Measurements from ENCODE around the gene ADGRG1. TPM values are rescaled to one million over a fixed set of nuclear protein-coding genes. Genes with fewer than 3 reads are reported as not detected.

The ADGRG1 gene
- total and polyA plus RNA-seq, 12 donors: 11.1 to 46.3 (median 19.0) TPM

- H3K36me3 ChIP-seq: no peaks in the 10 kb centered on the region
- peaks cover 0 to 14% (median 12%) of the 10 kb centered on the region in 9 donors for H3K4me1 ChIP-seq
- DNase-seq: no peak
- no peaks in the 10 kb centered on the region for H3K9me3 ChIP-seq
- no peak for TF ChIP-seq CTCF (IDR thresholded peaks at IDR 0.05)
- no peak overlapping the region for H3K27ac ChIP-seq
- peaks cover 0 to 15% (median 0%) of the 10 kb centered on the region in 7 donors for H3K27me3 ChIP-seq
- intact Hi-C loops (cut with DNase I): loop anchor here in 2 of 10 donors (10.0 kb wide), 2 partner anchors 106 to 396 kb away; partner anchors contain the start of genes USB1 (in 1 of the 2) and ZNF319 (in 1 of the 2)
- 91 to 94% methylated on average over 8 of the region's 8 CpGs for WGBS, 2 donors
- ATAC-seq: no peak
- H3K4me3 ChIP-seq: no peak overlapping the region
Measured at GRCh38 chr16:57608462-57609113, 19.8 kb upstream of the ADGRG1 start.

- peak overlapping the region in 2 of 10 donors; percentile 3 to 18 for H3K4me3 ChIP-seq
- peak overlapping the region in 1 of 10 donors; percentile 56 for H3K27ac ChIP-seq
- no peaks in the 10 kb centered on the region for H3K9me3 ChIP-seq
Measured at GRCh38 chr16:57609541-57610401, 18.7 kb upstream of the ADGRG1 start.

GRCh38 chr16:57610611-57611010, 17.8 kb upstream of the ADGRG1 start:
- Histone ChIP-seq H3K4me1 (peaks cover 0 to 14% (median 12%) of the 10 kb centered on the region in 9 donors), H3K4me3 (no peak overlapping the region), H3K27ac (peak overlapping the region in 1 of 10 donors; percentile 56), H3K9me3 (no peaks in the 10 kb centered on the region), H3K27me3 (no peaks in the 10 kb centered on the region), H3K36me3 (no peaks in the 10 kb centered on the region)
- ATAC-seq (no peak), DNase-seq (no peak)
- TF ChIP-seq CTCF (IDR thresholded peaks at IDR 0.05): no peak
- 88% methylated on average over 4 of the region's 4 CpGs for WGBS, 2 donors
- intact Hi-C loops (cut with DNase I): no loop called here

More at GRCh38 chr16:57609541-57610401, 18.7 kb upstream of the ADGRG1 start:
- WGBS, 2 donors: 18 to 27% methylated on average over 12 of the region's 12 CpGs
- TF ChIP-seq CTCF (IDR thresholded peaks at IDR 0.05): peak in 7 of 9 donors; percentile 3 to 61 (median 42)
- peak; percentile 65 to 93 (median 82) for ATAC-seq
- H3K36me3 ChIP-seq: no peaks in the 10 kb centered on the region
- H3K4me1 ChIP-seq: peaks cover 0 to 14% (median 12%) of the 10 kb centered on the region in 9 donors
- H3K27me3 ChIP-seq: peaks cover 0 to 3% (median 0%) of the 10 kb centered on the region in 7 donors
- intact Hi-C loops (cut with DNase I): loop anchor here in 2 of 10 donors (10.0 kb wide), 2 partner anchors 105 to 395 kb away; partner anchors contain the start of genes USB1 (in 1 of the 2) and ZNF319 (in 1 of the 2)
- DNase-seq: peak in 1 of 2 donors; percentile 48

GRCh38 chr16:57611181-57611580, 17.2 kb upstream of the ADGRG1 start:
- DNase-seq: no peak
- ATAC-seq: no peak
- intact Hi-C loops (cut with DNase I): no loop called here
- 85 to 90% methylated on average over 3 of the region's 3 CpGs for WGBS, 2 donors
- Histone ChIP-seq H3K27me3 (no peaks in the 10 kb centered on the region), H3K27ac (no peak overlapping the region), H3K9me3 (no peaks in the 10 kb centered on the region), H3K4me1 (peaks cover 0 to 14% (median 12%) of the 10 kb centered on the region in 9 donors), H3K4me3 (no peak overlapping the region), H3K36me3 (no peaks in the 10 kb centered on the region)
- no peak for TF ChIP-seq CTCF (IDR thresholded peaks at IDR 0.05)
